SK-N-SH treated with all-trans-retinoic acid at 6 μM for 48 hours (cell line): ENCODE data around the gene MMS19.

Source experiments
- ATAC-seq: fragments of 200-7000 bp; cut with Tn5 transposase; 3 replicates; pipeline ENCODE4 v1.9.1; 2020; ENCODE audit warnings: mild to moderate bottlenecking, moderate library complexity
- ARNTL ChIP-seq: fragments of 450-650 bp; formaldehyde crosslinking; IDR thresholded peaks from 2 replicates; pipeline ENCODE4 v1.5.0; 2020; ENCODE audit warnings: low read depth, mild to moderate bottlenecking, moderate library complexity, borderline replicate concordance
- BACH2 ChIP-seq: fragments of 250-450 bp; sonication (Bioruptor Pico); IDR thresholded peaks from 2 replicates; pipeline ENCODE4 v1.9.0; 2021; ENCODE audit warnings: mild to moderate bottlenecking, borderline replicate concordance
- ISL1 ChIP-seq: fragments of 250-450 bp; sonication (Bioruptor Pico); IDR thresholded peaks from 2 replicates; pipeline ENCODE4 v2.1.2; 2022; ENCODE audit warnings: mild to moderate bottlenecking, moderate library complexity
- OSR1 ChIP-seq: fragments of 250-450 bp; sonication (Bioruptor Pico); IDR thresholded peaks from 2 replicates; pipeline ENCODE4 v1.8.0; 2022; ENCODE audit warnings: moderate library complexity, mild to moderate bottlenecking, inconsistent platforms
- PPARA ChIP-seq: fragments of 250-450 bp; sonication (Bioruptor Pico); IDR thresholded peaks from 2 replicates; pipeline ENCODE4 v1.5.0; 2020; ENCODE audit warnings: mild to moderate bottlenecking, borderline replicate concordance
- TOX ChIP-seq: fragments of 250-450 bp; sonication (Bioruptor Pico); IDR thresholded peaks from 2 replicates; pipeline ENCODE4 v1.8.0; 2021; ENCODE audit warnings: mild to moderate bottlenecking, moderate library complexity, borderline replicate concordance
- ZC3H10 ChIP-seq: fragments of 250-450 bp; sonication (Bioruptor Pico); IDR thresholded peaks from 2 replicates; pipeline ENCODE4 v1.5.1; 2021; ENCODE audit warnings: mild to moderate bottlenecking, moderate library complexity
- ZFP3 ChIP-seq: fragments of 250-450 bp; sonication (Bioruptor Pico); IDR thresholded peaks from 2 replicates; pipeline ENCODE4 v1.5.0; 2020; ENCODE audit warnings: mild to moderate bottlenecking, moderate library complexity
- ZFP30 ChIP-seq: fragments of 450-650 bp; formaldehyde crosslinking; IDR thresholded peaks from 2 replicates; pipeline ENCODE4 v1.5.0; 2022; ENCODE audit warnings: mild to moderate bottlenecking, moderate library complexity
- ZNF565 ChIP-seq: fragments of 450-650 bp; formaldehyde crosslinking; conservative IDR thresholded peaks from 2 replicates; pipeline ENCODE4 v1.5.0; 2020; ENCODE audit warnings: low read depth, mild to moderate bottlenecking, moderate library complexity
- ZNF70 ChIP-seq: fragments of 450-650 bp; formaldehyde crosslinking; IDR thresholded peaks from 2 replicates; pipeline ENCODE4 v1.5.0; 2020; ENCODE audit warnings: mild to moderate bottlenecking, moderate library complexity
- ZNF8 ChIP-seq: fragments of 450-650 bp; formaldehyde crosslinking; IDR thresholded peaks from 2 replicates; pipeline ENCODE4 v1.5.0; 2020; ENCODE audit warnings: mild to moderate bottlenecking, moderate library complexity
- TF ChIP-seq, protein P1 (sequence below): fragments of 250-450 bp; sonication (Bioruptor Pico); IDR thresholded peaks from 2 replicates; pipeline ENCODE4 v1.5.0; 2020; ENCODE audit warnings: mild to moderate bottlenecking, moderate library complexity
- TF ChIP-seq, protein P2 (sequence below): fragments of 250-450 bp; sonication (Bioruptor Pico); IDR thresholded peaks from 2 replicates; pipeline ENCODE4 v1.5.1; 2021; ENCODE audit warnings: mild to moderate bottlenecking, moderate library complexity
- TF ChIP-seq, protein P3 (sequence below): fragments of 250-450 bp; sonication (Bioruptor Pico); IDR thresholded peaks from 2 replicates; pipeline ENCODE4 v1.5.1; 2020; ENCODE audit warnings: low read depth, mild to moderate bottlenecking, moderate library complexity
- TF ChIP-seq, protein P4 (sequence below): fragments of 250-450 bp; sonication (Bioruptor Pico); IDR thresholded peaks from 2 replicates; pipeline ENCODE4 v1.8.0; 2021; ENCODE audit warnings: low read depth, mild to moderate bottlenecking, moderate library complexity, borderline replicate concordance
- TF ChIP-seq, protein P5 (sequence below): fragments of 250-450 bp; sonication (Bioruptor Pico); IDR thresholded peaks from 2 replicates; pipeline ENCODE4 v1.8.0; 2020; ENCODE audit warnings: mild to moderate bottlenecking, moderate library complexity, borderline replicate concordance

The MMS19 gene

DNA sequence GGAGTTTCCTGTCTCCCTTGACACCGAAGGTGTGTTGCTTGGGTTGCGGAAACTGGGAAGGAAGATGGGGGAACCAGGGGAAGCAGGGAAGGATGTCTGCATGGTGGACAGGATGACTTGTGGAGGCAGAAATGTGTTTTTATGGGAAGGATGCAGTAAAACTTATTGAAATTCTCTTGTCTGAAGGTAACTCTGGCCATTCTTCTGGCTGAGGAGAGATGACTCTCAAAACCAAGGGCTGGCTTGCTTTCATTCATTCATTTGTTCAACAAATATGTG lies 2.0 kb upstream of the MMS19 start (continued):
- no peak for TF ChIP-seq ARNTL
- TF ChIP-seq, protein P1, sequence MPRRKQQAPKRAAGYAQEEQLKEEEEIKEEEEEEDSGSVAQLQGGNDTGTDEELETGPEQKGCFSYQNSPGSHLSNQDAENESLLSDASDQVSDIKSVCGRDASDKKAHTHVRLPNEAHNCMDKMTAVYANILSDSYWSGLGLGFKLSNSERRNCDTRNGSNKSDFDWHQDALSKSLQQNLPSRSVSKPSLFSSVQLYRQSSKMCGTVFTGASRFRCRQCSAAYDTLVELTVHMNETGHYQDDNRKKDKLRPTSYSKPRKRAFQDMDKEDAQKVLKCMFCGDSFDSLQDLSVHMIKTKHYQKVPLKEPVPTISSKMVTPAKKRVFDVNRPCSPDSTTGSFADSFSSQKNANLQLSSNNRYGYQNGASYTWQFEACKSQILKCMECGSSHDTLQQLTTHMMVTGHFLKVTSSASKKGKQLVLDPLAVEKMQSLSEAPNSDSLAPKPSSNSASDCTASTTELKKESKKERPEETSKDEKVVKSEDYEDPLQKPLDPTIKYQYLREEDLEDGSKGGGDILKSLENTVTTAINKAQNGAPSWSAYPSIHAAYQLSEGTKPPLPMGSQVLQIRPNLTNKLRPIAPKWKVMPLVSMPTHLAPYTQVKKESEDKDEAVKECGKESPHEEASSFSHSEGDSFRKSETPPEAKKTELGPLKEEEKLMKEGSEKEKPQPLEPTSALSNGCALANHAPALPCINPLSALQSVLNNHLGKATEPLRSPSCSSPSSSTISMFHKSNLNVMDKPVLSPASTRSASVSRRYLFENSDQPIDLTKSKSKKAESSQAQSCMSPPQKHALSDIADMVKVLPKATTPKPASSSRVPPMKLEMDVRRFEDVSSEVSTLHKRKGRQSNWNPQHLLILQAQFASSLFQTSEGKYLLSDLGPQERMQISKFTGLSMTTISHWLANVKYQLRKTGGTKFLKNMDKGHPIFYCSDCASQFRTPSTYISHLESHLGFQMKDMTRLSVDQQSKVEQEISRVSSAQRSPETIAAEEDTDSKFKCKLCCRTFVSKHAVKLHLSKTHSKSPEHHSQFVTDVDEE (CRISPR knock-in tag), result no peak
- no peak for TF ChIP-seq PPARA (CRISPR knock-in tag)
- TF ChIP-seq OSR1 (CRISPR knock-in tag), result no peak
- TF ChIP-seq, protein P2, sequence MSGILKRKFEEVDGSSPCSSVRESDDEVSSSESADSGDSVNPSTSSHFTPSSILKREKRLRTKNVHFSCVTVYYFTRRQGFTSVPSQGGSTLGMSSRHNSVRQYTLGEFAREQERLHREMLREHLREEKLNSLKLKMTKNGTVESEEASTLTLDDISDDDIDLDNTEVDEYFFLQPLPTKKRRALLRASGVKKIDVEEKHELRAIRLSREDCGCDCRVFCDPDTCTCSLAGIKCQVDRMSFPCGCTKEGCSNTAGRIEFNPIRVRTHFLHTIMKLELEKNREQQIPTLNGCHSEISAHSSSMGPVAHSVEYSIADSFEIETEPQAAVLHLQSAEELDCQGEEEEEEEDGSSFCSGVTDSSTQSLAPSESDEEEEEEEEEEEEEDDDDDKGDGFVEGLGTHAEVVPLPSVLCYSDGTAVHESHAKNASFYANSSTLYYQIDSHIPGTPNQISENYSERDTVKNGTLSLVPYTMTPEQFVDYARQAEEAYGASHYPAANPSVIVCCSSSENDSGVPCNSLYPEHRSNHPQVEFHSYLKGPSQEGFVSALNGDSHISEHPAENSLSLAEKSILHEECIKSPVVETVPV (CRISPR knock-in tag), result no peak
- no peak for TF ChIP-seq ZNF8 (CRISPR knock-in tag)
- no peak for TF ChIP-seq ZNF70
- TF ChIP-seq BACH2 (CRISPR knock-in tag), result no peak
- no peak for TF ChIP-seq TOX (CRISPR knock-in tag)
- TF ChIP-seq ISL1 (CRISPR knock-in tag), result no peak
- TF ChIP-seq, protein P3, sequence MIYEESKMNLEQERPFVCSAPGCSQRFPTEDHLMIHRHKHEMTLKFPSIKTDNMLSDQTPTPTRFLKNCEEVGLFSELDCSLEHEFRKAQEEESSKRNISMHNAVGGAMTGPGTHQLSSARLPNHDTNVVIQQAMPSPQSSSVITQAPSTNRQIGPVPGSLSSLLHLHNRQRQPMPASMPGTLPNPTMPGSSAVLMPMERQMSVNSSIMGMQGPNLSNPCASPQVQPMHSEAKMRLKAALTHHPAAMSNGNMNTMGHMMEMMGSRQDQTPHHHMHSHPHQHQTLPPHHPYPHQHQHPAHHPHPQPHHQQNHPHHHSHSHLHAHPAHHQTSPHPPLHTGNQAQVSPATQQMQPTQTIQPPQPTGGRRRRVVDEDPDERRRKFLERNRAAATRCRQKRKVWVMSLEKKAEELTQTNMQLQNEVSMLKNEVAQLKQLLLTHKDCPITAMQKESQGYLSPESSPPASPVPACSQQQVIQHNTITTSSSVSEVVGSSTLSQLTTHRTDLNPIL, result no peak
- no peak for TF ChIP-seq ZFP3 (CRISPR knock-in tag)

DNA sequence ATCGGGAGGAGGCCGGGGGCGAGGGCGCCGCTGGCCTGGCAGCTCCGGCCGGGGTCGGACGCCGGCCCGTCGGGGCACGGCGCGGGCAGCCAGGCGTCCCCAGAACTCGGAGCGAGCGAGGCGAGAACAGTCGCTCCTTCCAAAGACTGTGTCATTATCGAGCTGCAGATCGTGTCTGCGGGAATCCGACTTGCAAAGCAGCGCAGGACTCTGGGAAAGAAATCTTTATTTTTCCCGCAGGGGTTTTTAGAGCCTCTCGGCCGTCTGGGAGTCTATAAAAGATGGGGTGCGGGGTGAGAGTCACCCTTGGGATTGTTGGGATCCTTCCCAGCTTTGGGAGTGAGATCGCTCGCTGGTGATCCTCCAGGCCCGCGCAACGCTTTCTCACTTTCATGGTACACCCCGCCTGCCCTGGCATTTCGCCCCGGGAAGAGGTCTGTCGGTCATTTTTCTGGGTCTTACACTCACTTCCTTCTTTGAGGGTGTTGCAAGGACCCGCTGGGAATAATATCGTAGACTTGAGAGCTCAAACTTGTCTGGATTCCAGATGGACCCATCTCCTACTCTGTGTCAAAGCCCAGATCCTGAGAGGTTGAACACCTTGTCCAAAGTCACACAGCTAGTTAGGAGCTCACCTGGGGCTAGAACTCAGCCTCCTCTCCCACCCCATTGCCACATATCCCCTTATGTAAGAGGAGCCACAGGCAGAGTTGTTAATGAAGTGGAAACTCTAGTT lies 1.5 kb upstream of the MMS19 start:
- TF ChIP-seq, protein P4, sequence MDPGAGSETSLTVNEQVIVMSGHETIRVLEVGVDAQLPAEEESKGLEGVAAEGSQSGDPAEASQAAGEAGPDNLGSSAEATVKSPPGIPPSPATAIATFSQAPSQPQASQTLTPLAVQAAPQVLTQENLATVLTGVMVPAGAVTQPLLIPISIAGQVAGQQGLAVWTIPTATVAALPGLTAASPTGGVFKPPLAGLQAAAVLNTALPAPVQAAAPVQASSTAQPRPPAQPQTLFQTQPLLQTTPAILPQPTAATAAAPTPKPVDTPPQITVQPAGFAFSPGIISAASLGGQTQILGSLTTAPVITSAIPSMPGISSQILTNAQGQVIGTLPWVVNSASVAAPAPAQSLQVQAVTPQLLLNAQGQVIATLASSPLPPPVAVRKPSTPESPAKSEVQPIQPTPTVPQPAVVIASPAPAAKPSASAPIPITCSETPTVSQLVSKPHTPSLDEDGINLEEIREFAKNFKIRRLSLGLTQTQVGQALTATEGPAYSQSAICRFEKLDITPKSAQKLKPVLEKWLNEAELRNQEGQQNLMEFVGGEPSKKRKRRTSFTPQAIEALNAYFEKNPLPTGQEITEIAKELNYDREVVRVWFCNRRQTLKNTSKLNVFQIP (CRISPR knock-in tag), result no peak
- TF ChIP-seq ZFP3 (CRISPR knock-in tag) (no peak), ZC3H10 (CRISPR knock-in tag) (no peak), OSR1 (CRISPR knock-in tag) (no peak), ISL1 (CRISPR knock-in tag) (no peak), ARNTL (no peak), ZNF70 (no peak), ZNF565 (CRISPR knock-in tag) (no peak), ZFP30 (CRISPR knock-in tag) (no peak), ZNF8 (CRISPR knock-in tag) (no peak), PPARA (CRISPR knock-in tag) (no peak)
- TF ChIP-seq, all 23 proteins: peak for 0
- no peak; the same call in 2 of the 3 replicates for ATAC-seq

DNA sequence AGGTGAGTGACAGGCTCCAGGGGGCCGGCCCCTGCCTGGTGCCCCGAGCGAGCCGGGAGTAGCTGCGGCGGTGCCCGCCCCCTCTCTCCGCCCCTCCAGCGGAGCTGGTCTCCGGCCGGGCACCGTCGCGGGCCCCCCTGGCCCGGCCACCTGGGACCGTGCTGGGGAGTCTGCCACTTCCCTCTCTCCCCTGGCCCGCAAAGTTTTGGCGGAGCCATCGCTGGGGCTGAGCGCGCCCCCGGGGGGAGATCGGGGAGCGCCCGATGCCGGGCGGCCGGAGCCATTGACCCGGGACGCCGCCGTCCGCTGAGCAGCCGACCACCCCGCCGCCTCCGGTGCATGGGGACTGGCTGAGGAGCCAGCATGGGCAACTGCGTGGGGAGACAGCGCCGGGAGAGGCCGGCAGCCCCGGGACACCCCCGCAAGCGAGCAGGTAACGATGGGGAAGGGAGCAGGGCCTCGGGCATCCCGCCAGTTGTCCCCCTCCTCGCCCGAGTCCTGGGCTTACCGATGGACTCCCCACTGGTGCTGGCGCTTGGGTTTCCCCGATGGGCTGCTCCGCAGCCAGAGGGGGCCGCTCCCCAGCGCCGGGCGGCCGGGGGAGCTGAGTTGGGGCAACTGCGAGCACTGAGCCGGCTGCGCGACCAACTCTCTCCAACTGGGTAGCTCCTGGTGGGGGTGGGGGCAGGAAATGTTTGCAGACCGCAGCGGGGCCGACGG lies 779 bp upstream of the MMS19 start, which contains the start of gene UBTD1:
Gene UBTD1 (plus strand): TSS at position 84 of the 720 bp plus-strand sequence. CDS start 280 bp downstream, at position 364.
- no peak for TF ChIP-seq ZNF8 (CRISPR knock-in tag)
- TF ChIP-seq, protein P5, sequence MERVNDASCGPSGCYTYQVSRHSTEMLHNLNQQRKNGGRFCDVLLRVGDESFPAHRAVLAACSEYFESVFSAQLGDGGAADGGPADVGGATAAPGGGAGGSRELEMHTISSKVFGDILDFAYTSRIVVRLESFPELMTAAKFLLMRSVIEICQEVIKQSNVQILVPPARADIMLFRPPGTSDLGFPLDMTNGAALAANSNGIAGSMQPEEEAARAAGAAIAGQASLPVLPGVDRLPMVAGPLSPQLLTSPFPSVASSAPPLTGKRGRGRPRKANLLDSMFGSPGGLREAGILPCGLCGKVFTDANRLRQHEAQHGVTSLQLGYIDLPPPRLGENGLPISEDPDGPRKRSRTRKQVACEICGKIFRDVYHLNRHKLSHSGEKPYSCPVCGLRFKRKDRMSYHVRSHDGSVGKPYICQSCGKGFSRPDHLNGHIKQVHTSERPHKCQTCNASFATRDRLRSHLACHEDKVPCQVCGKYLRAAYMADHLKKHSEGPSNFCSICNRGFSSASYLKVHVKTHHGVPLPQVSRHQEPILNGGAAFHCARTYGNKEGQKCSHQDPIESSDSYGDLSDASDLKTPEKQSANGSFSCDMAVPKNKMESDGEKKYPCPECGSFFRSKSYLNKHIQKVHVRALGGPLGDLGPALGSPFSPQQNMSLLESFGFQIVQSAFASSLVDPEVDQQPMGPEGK, result peak; percentile 49; the same call in 1 of the 2 replicates
- TF ChIP-seq BACH2 (CRISPR knock-in tag), result no peak
- no peak for TF ChIP-seq OSR1 (CRISPR knock-in tag)
- ATAC-seq, result peak; percentile 89
